ENCODE results near the gene UGT1A8.

The UGT1A8 gene

DNA sequence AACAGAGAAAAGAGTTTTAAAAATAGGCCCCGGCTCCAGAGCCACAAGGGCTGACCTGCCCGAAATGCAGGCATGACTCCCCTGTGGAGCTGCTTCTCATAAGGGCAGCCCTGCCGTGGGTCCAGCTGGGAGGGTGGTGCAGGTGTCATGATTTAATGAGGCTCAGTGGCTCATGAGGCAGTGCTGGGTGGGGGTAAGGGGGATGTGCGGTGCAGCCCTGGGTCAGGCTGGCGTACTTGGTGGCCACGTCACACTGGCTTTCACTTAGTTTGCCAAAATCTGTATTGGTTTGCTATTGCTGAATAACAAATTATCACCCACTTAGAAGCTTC, 203.3 kb downstream of the UGT1A8 start:
- no peak for TF ChIP-seq TAF1 (IDR thresholded peaks at IDR 0.05; ENCODE audit: borderline replicate concordance, insufficient read depth, low read length)
- TF ChIP-seq FOXP2 (optimal IDR thresholded peaks at IDR 0.05; ENCODE audit: borderline replicate concordance, extremely low read depth, extremely low read length, insufficient read depth): no peak
- TF ChIP-seq, protein P1, sequence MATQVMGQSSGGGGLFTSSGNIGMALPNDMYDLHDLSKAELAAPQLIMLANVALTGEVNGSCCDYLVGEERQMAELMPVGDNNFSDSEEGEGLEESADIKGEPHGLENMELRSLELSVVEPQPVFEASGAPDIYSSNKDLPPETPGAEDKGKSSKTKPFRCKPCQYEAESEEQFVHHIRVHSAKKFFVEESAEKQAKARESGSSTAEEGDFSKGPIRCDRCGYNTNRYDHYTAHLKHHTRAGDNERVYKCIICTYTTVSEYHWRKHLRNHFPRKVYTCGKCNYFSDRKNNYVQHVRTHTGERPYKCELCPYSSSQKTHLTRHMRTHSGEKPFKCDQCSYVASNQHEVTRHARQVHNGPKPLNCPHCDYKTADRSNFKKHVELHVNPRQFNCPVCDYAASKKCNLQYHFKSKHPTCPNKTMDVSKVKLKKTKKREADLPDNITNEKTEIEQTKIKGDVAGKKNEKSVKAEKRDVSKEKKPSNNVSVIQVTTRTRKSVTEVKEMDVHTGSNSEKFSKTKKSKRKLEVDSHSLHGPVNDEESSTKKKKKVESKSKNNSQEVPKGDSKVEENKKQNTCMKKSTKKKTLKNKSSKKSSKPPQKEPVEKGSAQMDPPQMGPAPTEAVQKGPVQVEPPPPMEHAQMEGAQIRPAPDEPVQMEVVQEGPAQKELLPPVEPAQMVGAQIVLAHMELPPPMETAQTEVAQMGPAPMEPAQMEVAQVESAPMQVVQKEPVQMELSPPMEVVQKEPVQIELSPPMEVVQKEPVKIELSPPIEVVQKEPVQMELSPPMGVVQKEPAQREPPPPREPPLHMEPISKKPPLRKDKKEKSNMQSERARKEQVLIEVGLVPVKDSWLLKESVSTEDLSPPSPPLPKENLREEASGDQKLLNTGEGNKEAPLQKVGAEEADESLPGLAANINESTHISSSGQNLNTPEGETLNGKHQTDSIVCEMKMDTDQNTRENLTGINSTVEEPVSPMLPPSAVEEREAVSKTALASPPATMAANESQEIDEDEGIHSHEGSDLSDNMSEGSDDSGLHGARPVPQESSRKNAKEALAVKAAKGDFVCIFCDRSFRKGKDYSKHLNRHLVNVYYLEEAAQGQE (IDR thresholded peaks at IDR 0.05; ENCODE audit: insufficient read depth in 1 of 2, low read depth in 2 of 2, low read length in 2 of 2): no peak
- no peak for TF ChIP-seq POLR2AphosphoS5 (IDR thresholded peaks at IDR 0.05; ENCODE audit: low read depth, low read length)
- no peak for TF ChIP-seq SIN3A (IDR thresholded peaks at IDR 0.05; ENCODE audit: borderline replicate concordance, insufficient read depth, low read length)

DNA sequence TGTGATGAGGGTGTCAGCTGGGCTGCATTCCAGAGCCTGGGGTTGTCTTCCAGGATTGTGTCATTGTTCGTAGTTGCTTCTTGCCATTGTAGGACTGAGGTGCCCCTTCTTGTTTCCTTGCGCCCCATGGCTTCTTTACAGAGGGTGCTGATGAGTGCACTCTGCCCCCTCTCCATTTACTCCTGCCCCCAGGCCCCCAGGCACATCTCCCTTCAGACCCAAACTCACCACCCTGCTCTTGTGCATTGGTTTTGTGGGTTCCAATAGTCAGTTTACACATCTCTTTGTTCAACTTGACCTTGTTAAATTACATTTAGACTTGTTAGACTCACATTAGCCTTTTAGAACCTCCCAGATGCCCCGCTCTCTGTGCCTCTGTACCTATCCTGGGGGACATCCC, 203.8 kb downstream of the UGT1A8 start:
- TF ChIP-seq POLR2AphosphoS5 (IDR thresholded peaks at IDR 0.05; ENCODE audit: low read depth, low read length): no peak
- no peak for TF ChIP-seq TAF1 (IDR thresholded peaks at IDR 0.05; ENCODE audit: borderline replicate concordance, insufficient read depth, low read length)
- TF ChIP-seq FOXP2 (optimal IDR thresholded peaks at IDR 0.05; ENCODE audit: borderline replicate concordance, extremely low read depth, extremely low read length, insufficient read depth): no peak
- no peak for TF ChIP-seq SIN3A (IDR thresholded peaks at IDR 0.05; ENCODE audit: borderline replicate concordance, insufficient read depth, low read length)
- TF ChIP-seq, protein P1 (IDR thresholded peaks at IDR 0.05; ENCODE audit: insufficient read depth in 1 of 2, low read depth in 2 of 2, low read length in 2 of 2): no peak

DNA sequence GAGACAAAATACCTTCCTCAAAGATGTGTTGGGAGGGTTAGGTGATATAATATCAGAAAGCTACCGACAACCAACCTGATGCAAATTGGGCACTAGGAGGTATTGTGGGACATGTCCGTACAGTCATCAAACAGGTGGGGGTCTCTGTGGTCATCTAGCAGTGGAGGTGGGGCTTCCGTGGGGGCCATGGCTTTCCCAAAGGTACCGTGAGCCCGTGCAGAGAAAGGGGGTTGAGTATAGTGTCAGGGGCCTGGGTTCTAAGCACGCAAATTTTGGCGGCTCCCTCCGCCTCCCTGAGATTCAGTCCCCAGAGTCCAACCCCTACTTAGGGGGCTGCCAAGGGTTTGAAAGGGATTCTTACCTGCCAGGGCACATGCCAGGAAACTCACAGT, 204.3 kb downstream of the UGT1A8 start:
- no peak for TF ChIP-seq FOXP2 (optimal IDR thresholded peaks at IDR 0.05; ENCODE audit: borderline replicate concordance, extremely low read depth, extremely low read length, insufficient read depth)
- no peak for TF ChIP-seq SIN3A (IDR thresholded peaks at IDR 0.05; ENCODE audit: borderline replicate concordance, insufficient read depth, low read length)
- TF ChIP-seq TAF1 (IDR thresholded peaks at IDR 0.05; ENCODE audit: borderline replicate concordance, insufficient read depth, low read length): no peak
- TF ChIP-seq, protein P1 (IDR thresholded peaks at IDR 0.05; ENCODE audit: insufficient read depth in 1 of 2, low read depth in 2 of 2, low read length in 2 of 2): no peak
- TF ChIP-seq POLR2AphosphoS5 (IDR thresholded peaks at IDR 0.05; ENCODE audit: low read depth, low read length): no peak

DNA sequence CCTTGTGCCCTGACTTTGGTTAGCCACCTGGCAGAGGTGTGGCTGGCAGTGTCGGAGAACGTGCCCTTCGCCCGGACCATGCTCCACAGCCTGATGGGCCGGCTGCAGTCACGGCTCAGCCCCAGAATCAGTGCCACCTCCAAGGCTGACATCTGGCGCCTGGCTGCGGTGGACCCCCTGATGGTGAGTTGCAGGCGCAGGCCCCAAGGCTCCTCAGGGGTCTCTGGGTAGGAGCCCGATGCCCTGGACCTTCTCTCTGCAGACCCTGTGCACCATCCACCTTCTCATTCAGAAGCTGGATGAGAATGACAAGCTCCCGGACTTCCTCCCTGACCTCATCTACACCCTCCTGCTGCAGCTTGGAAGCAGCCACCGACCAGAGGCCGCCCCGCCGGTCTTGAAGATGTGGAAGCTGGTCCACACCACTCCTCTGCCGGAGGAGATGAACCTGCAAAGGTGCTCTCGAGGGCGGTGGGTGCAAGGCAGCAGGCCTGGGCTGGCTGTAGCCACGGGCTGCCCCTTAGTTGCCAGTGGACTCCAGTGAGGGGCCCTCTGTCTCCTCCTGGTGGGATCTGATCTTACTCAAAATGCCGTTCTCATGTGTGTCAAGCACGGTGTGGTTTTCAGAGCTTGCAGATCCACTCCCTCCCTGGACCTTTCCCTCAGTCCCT, 204.8 kb downstream of the UGT1A8 start:
- TF ChIP-seq POLR2AphosphoS5 (IDR thresholded peaks at IDR 0.05; ENCODE audit: low read depth, low read length) (no peak), SIN3A (IDR thresholded peaks at IDR 0.05; ENCODE audit: borderline replicate concordance, insufficient read depth, low read length) (no peak)
